Stimulated activated CD8-positive, alpha-beta memory T cell treated with anti-CD3 and anti-CD28 coated beads, Interleukin-12 subunit alpha, Interleukin-12 subunit beta, amount 100 ng/mL, for 4 hours (primary cell): ENCODE results near the gene SOX11.

Experiments
- DNase-seq: peaks from one replicate; pipeline ENCODE4 v3.0.0-alpha.2; 2020; ENCODE audit warnings: low read depth

Gene SOX11

GRCh38 chr2:5723791-5724735, 31.9 kb downstream of the SOX11 start:
- no peak for DNase-seq

- no peak for DNase-seq
Observed at GRCh38 chr2:5725072-5725471, 32.9 kb downstream of the SOX11 start.

- DNase-seq: no peak
Observed at GRCh38 chr2:5725794-5726463, 33.7 kb downstream of the SOX11 start.

- DNase-seq: no peak
Observed at GRCh38 chr2:5727235-5727634, 35.1 kb downstream of the SOX11 start.

GRCh38 chr2:5729416-5729815, 37.2 kb downstream of the SOX11 start:
- DNase-seq: no peak

GRCh38 chr2:5730386-5730785, 38.2 kb downstream of the SOX11 start:
- DNase-seq: no peak

- no peak for DNase-seq
Observed at GRCh38 chr2:5734859-5735520, 42.8 kb downstream of the SOX11 start.

GRCh38 chr2:5735521-5735861, 43.3 kb downstream of the SOX11 start:
- no peak for DNase-seq

GRCh38 chr2:5736050-5736449, 43.9 kb downstream of the SOX11 start:
- DNase-seq: no peak

- no peak for DNase-seq
Observed at GRCh38 chr2:5736886-5737285, 44.7 kb downstream of the SOX11 start.

GRCh38 chr2:5740053-5740452, 47.9 kb downstream of the SOX11 start:
- no peak for DNase-seq

GRCh38 chr2:5740817-5741216, 48.6 kb downstream of the SOX11 start:
- DNase-seq: no peak

GRCh38 chr2:5741242-5741641, 49.1 kb downstream of the SOX11 start:
- DNase-seq: no peak

GRCh38 chr2:5742126-5742525, 49.9 kb downstream of the SOX11 start:
- DNase-seq: no peak

- DNase-seq: no peak
Observed at GRCh38 chr2:5748391-5748790, 56.2 kb downstream of the SOX11 start.

GRCh38 chr2:5748946-5749345, 56.8 kb downstream of the SOX11 start:
- no peak for DNase-seq

GRCh38 chr2:5749347-5749746, 57.2 kb downstream of the SOX11 start:
- no peak for DNase-seq
